ENCODE results near the gene CD101. TPM values are rescaled to one million over a fixed set of nuclear protein-coding genes. Genes with fewer than 3 reads are reported as not detected.

The CD101 gene
- total and polyA plus RNA-seq, 2 of the 8 experiments (the other 6 are each of a cell fraction or from before 2014, with no cell fraction given), result 1.1 to 1.2 TPM

DNA sequence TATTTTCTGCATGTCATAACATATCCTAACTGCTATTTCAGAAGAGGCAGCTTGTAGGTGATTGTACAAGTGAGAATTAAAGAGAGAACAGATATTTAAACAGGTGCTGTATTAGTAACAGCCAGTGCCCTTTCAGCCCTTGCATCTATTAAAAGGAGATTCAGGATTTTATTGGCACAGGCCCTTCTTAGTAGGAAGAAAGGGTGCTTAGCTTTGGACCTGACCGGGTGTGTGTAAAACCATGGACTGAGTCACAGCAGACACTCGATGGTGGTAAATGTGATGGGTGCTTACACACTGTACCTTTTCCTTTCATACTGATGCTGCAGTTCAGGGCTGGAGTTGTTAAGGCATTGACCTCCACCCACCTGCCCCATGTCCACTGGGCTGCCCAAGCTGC, 12.7 kb upstream of the CD101 start:
- Histone ChIP-seq H2BK5ac (ENCODE audit: low read depth, low read length) (no peak overlapping the region), H2AFZ (ENCODE audit: low read length) (no peak overlapping the region), H4K91ac (replicated peaks; ENCODE audit: insufficient read length, low read length) (no peak overlapping the region), H3K4me3 (ENCODE audit: extremely low read depth in 1 of 4, insufficient read depth in 2 of 4, low read depth in 3 of 4, low read length in 4 of 4) (no peak overlapping the region), H3K27ac (ENCODE audit: low read depth, low read length) (no peak overlapping the region), H4K20me1 (replicated peaks in 1 of 2; ENCODE audit: control insufficient read depth in 1 of 2, insufficient read depth in 2 of 2, low read length in 2 of 2) (no peaks in the 10 kb centered on the region), H3K9ac (replicated peaks in 1 of 4; ENCODE audit: extremely low read depth in 1 of 4, low read depth in 3 of 4, low read length in 3 of 4) (no peak overlapping the region; a peak in 1 of 7 replicates), H2BK15ac (ENCODE audit: low read length) (no peak overlapping the region), H3K79me2 (ENCODE audit: control insufficient read depth in 1 of 2, insufficient read depth in 2 of 2, low read length in 2 of 2) (no peaks in the 10 kb centered on the region), H3K79me1 (ENCODE audit: low read depth, low read length) (no peaks in the 10 kb centered on the region), H3K14ac (ENCODE audit: insufficient read length) (no peak overlapping the region), H3K18ac (ENCODE audit: extremely low read depth, low read length) (no peak overlapping the region), H3K9me3 (ENCODE audit: insufficient read depth in 2 of 2, low read depth in 1 of 2, low read length in 1 of 2) (0 out of 4 replicates have a peak, but pooled peaks cover 0 to 3% of the 10 kb centered on the region in 2 experiments), H3K4me1 (replicated peaks in 1 of 4; ENCODE audit: control insufficient read depth in 3 of 4, insufficient read depth in 4 of 4, low read length in 3 of 4) (peaks cover 0 to 4% (median 0%) of the 10 kb centered on the region in 4 experiments; a peak in 1 of 7 replicates), H2AK5ac (ENCODE audit: low read depth, low read length) (no peak overlapping the region), H4K8ac (ENCODE audit: extremely low read depth, insufficient read depth, low read length) (no peak overlapping the region), H3K23me2 (ENCODE audit: low read depth, low read length) (no peaks in the 10 kb centered on the region), H3K4me2 (ENCODE audit: insufficient read depth in 1 of 2, low read depth in 2 of 2, low read length in 2 of 2) (no peak overlapping the region), H3K56ac (replicated peaks; ENCODE audit: insufficient read length, low read depth, low read length) (no peak overlapping the region), H3K23ac (ENCODE audit: insufficient read length) (no peak overlapping the region), H2BK20ac (ENCODE audit: low read length) (no peak overlapping the region), H3K36me3 (ENCODE audit: control insufficient read depth in 2 of 4, insufficient read depth in 4 of 4, low read length in 3 of 4) (peaks cover 0 to 4% (median under 1%) of the 10 kb centered on the region in 4 experiments; a peak in 2 of 8 replicates), H3K4ac (replicated peaks; ENCODE audit: insufficient read length, low read depth, low read length) (no peak overlapping the region), H2BK120ac (replicated peaks; ENCODE audit: low read depth, low read length) (no peak overlapping the region), H4K5ac (ENCODE audit: insufficient read length, low read depth, low read length) (no peak overlapping the region), H3K27me3 (replicated peaks in 1 of 4; ENCODE audit: control insufficient read depth in 3 of 4, extremely low read depth in 1 of 4, insufficient read depth in 3 of 4, low read length in 3 of 4) (no peaks in the 10 kb centered on the region), H2BK12ac (ENCODE audit: low read depth, low read length) (no peak overlapping the region)
- FAIRE-seq (no peak), DNase-seq (ENCODE audit: low read depth in 1 of 2, low spot score in 2 of 2) (no peak)
- no peak for TF ChIP-seq HDAC6 (IDR thresholded peaks at IDR 0.05; ENCODE audit: low read depth, low read length)
- TF ChIP-seq SIX5 (IDR thresholded peaks at IDR 0.05; ENCODE audit: low read depth, low read length), result no peak
- TF ChIP-seq RNF2 (IDR thresholded peaks at IDR 0.05; ENCODE audit: borderline replicate concordance, low read depth, low read length, missing control alignments, poor library complexity, severe bottlenecking), result no peak
- TF ChIP-seq BACH1 (IDR thresholded peaks at IDR 0.05; ENCODE audit: low read length), result no peak
- CTCF ChIA-PET (ENCODE audit: partially characterized antibody), result interaction anchor here (0.7 kb wide), 1 partner anchor 63 kb away, joined by 3 read pairs; no protein-coding TSS in a partner anchor
- POLR2A ChIA-PET (ENCODE audit: partially characterized antibody), result no interaction called here
- WGBS, 2 experiments (ENCODE audit: extremely low coverage in 1 of 2, insufficient coverage in 1 of 2, insufficient read length in 1 of 2, insufficient replicate concordance in 2 of 2, low coverage in 1 of 2, low lambda C conversion rate in 2 of 2, missing lambda C conversion rate in 1 of 2), result 80% methylated on average over 2 of the region's 2 CpGs; no CpG with 5 or more reads in 1 of the 2 experiments
